ENCODE measurements around the gene CFAP45.

- TF ChIP-seq CTCF (IDR thresholded peaks at IDR 0.05) (no peak), POLR2A (IDR thresholded peaks at IDR 0.05) (no peak)
Observed at GRCh38 chr1:159920202-159920601, 20.2 kb upstream of the CFAP45 start.
